SK-N-SH treated with all-trans-retinoic acid at 6 μM for 48 hours (cell line): ENCODE measurements around the gene RMC1.

Source experiments
- ARNTL ChIP-seq: fragments of 450-650 bp; formaldehyde crosslinking; IDR thresholded peaks from 2 replicates; pipeline ENCODE4 v1.5.0; 2020; ENCODE audit warnings: low read depth, mild to moderate bottlenecking, moderate library complexity, borderline replicate concordance
- BACH2 ChIP-seq: fragments of 250-450 bp; sonication (Bioruptor Pico); IDR thresholded peaks from 2 replicates; pipeline ENCODE4 v1.9.0; 2021; ENCODE audit warnings: mild to moderate bottlenecking, borderline replicate concordance
- CREB5 ChIP-seq: fragments of 250-450 bp; sonication (Bioruptor Pico); IDR thresholded peaks from 2 replicates; pipeline ENCODE4 v1.5.1; 2020; ENCODE audit warnings: low read depth, mild to moderate bottlenecking, moderate library complexity
- CSRNP3 ChIP-seq: fragments of 250-450 bp; sonication (Bioruptor Pico); IDR thresholded peaks from 2 replicates; pipeline ENCODE4 v1.5.1; 2021; ENCODE audit warnings: mild to moderate bottlenecking, moderate library complexity
- ISL1 ChIP-seq: fragments of 250-450 bp; sonication (Bioruptor Pico); IDR thresholded peaks from 2 replicates; pipeline ENCODE4 v2.1.2; 2022; ENCODE audit warnings: mild to moderate bottlenecking, moderate library complexity
- PATZ1 ChIP-seq: fragments of 250-450 bp; sonication (Bioruptor Pico); IDR thresholded peaks from 2 replicates; pipeline ENCODE4 v1.8.0; 2020; ENCODE audit warnings: mild to moderate bottlenecking, moderate library complexity, borderline replicate concordance
- RARB ChIP-seq: fragments of 250-450 bp; sonication (Bioruptor Pico); IDR thresholded peaks from 2 replicates; pipeline ENCODE4 v1.8.0; 2021; ENCODE audit warnings: mild to moderate bottlenecking, moderate library complexity
- TCF4 ChIP-seq: fragments of 250-450 bp; sonication (Bioruptor Pico); IDR thresholded peaks from 2 replicates; pipeline ENCODE4 v1.8.0; 2021; ENCODE audit warnings: mild to moderate bottlenecking, moderate library complexity, borderline replicate concordance
- TOX ChIP-seq: fragments of 250-450 bp; sonication (Bioruptor Pico); IDR thresholded peaks from 2 replicates; pipeline ENCODE4 v1.8.0; 2021; ENCODE audit warnings: mild to moderate bottlenecking, moderate library complexity, borderline replicate concordance
- TSHZ2 ChIP-seq: fragments of 250-450 bp; sonication (Bioruptor Pico); IDR thresholded peaks from 2 replicates; pipeline ENCODE4 v1.5.0; 2020; ENCODE audit warnings: mild to moderate bottlenecking, moderate library complexity
- ZFP3 ChIP-seq: fragments of 250-450 bp; sonication (Bioruptor Pico); IDR thresholded peaks from 2 replicates; pipeline ENCODE4 v1.5.0; 2020; ENCODE audit warnings: mild to moderate bottlenecking, moderate library complexity
- ZFP30 ChIP-seq: fragments of 450-650 bp; formaldehyde crosslinking; IDR thresholded peaks from 2 replicates; pipeline ENCODE4 v1.5.0; 2022; ENCODE audit warnings: mild to moderate bottlenecking, moderate library complexity
- ZNF70 ChIP-seq: fragments of 450-650 bp; formaldehyde crosslinking; IDR thresholded peaks from 2 replicates; pipeline ENCODE4 v1.5.0; 2020; ENCODE audit warnings: mild to moderate bottlenecking, moderate library complexity

GRCh38 chr18:23501626-23502025 is 1.7 kb upstream of the RMC1 start:
- TF ChIP-seq ZFP30 (CRISPR knock-in tag) (no peak), ZFP3 (CRISPR knock-in tag) (no peak), PATZ1 (CRISPR knock-in tag) (no peak), CREB5 (CRISPR knock-in tag) (no peak), TCF4 (CRISPR knock-in tag) (no peak), TOX (CRISPR knock-in tag) (no peak), TSHZ2 (CRISPR knock-in tag) (no peak), BACH2 (CRISPR knock-in tag) (no peak), ISL1 (CRISPR knock-in tag) (no peak), ARNTL (no peak), RARB (no peak), ZNF70 (CRISPR knock-in tag) (no peak), CSRNP3 (CRISPR knock-in tag) (no peak)
